ENCODE measurements around the gene RAD51B. TPM values are rescaled to one million over a fixed set of nuclear protein-coding genes. Genes with fewer than 3 reads are reported as not detected.
"Not testable (repeated sequence)": the region's sequence is repeated elsewhere in the genome, so short reads cannot be mapped to it uniquely, and the experiment has no call there.

The RAD51B gene
- total and polyA plus RNA-seq, 9 donors, result 21.6 to 70.1 (median 35.1) TPM

DNA sequence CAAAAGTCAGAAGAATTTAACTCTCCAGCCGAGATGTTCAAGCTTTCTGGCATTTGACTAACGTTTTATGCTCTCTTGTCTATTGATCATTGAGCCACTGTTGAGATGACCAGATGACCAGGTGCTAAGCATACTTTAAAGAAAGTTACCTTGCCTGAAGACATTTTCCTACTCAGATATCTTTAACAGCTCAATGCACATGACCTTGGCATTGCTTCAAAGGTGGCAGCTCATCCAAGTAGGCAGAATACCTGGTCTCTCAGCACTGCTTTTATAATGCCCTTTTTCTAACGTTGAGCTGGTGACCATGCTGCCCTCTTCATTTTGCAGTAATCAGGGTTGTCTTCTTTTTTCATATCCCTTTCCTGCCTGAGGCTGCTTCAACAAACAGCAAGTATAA, 358.1 kb downstream of the RAD51B start:
- WGBS, 3 donors, result 44 to 54% (median 44%) methylated on average over 3 of the region's 3 CpGs
- intact Hi-C loops (cut with DNase I), result no loop called here
- H3K27ac ChIP-seq, result no peak overlapping the region
- no peaks in the 10 kb centered on the region for H3K27me3 ChIP-seq
- TF ChIP-seq POLR2A (IDR thresholded peaks at IDR 0.05) (no peak), EP300 (IDR thresholded peaks at IDR 0.05) (no peak)
- no peaks in the 10 kb centered on the region for H3K9me3 ChIP-seq
- no peak for DNase-seq
- peaks cover 15% of the 10 kb centered on the region for H3K4me1 ChIP-seq (ENCODE audit: insufficient read depth)
- H3K36me3 ChIP-seq, result no peaks in the 10 kb centered on the region
- no peak overlapping the region for H3K4me3 ChIP-seq

DNA sequence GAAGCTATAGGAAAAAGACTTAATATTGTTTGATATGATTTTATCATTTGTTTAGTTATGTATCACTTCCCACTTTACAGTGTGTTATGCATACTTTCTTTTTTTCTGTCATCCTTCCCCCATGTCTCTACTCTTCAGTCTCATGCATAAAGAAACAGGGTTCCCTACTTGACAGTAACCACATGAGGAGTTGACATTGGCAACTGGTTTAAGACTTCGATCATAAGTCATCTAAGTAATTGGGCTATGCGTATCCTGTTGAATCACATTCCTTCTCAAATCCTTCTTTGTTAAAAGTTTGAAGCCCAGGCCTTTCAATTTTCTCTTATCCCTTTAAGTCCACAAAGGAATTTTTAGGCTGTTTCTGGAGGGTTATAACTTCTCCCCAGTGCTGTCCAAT, 358.7 kb downstream of the RAD51B start:
- Histone ChIP-seq H3K27ac (no peak overlapping the region), H3K4me3 (no peak overlapping the region), H3K36me3 (no peaks in the 10 kb centered on the region), H3K9me3 (no peaks in the 10 kb centered on the region), H3K27me3 (no peaks in the 10 kb centered on the region), H3K4me1 (ENCODE audit: insufficient read depth) (peaks cover 13% of the 10 kb centered on the region)
- WGBS, 3 donors, result 85 to 95% (median 95%) methylated on average over 2 of the region's 2 CpGs
- no peak for DNase-seq
- TF ChIP-seq, protein P1, sequence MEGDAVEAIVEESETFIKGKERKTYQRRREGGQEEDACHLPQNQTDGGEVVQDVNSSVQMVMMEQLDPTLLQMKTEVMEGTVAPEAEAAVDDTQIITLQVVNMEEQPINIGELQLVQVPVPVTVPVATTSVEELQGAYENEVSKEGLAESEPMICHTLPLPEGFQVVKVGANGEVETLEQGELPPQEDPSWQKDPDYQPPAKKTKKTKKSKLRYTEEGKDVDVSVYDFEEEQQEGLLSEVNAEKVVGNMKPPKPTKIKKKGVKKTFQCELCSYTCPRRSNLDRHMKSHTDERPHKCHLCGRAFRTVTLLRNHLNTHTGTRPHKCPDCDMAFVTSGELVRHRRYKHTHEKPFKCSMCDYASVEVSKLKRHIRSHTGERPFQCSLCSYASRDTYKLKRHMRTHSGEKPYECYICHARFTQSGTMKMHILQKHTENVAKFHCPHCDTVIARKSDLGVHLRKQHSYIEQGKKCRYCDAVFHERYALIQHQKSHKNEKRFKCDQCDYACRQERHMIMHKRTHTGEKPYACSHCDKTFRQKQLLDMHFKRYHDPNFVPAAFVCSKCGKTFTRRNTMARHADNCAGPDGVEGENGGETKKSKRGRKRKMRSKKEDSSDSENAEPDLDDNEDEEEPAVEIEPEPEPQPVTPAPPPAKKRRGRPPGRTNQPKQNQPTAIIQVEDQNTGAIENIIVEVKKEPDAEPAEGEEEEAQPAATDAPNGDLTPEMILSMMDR (IDR thresholded peaks at IDR 0.05), result no peak
- TF ChIP-seq POLR2A (IDR thresholded peaks at IDR 0.05) (no peak), EP300 (IDR thresholded peaks at IDR 0.05) (no peak)
- intact Hi-C loops (cut with DNase I), result no loop called here

DNA sequence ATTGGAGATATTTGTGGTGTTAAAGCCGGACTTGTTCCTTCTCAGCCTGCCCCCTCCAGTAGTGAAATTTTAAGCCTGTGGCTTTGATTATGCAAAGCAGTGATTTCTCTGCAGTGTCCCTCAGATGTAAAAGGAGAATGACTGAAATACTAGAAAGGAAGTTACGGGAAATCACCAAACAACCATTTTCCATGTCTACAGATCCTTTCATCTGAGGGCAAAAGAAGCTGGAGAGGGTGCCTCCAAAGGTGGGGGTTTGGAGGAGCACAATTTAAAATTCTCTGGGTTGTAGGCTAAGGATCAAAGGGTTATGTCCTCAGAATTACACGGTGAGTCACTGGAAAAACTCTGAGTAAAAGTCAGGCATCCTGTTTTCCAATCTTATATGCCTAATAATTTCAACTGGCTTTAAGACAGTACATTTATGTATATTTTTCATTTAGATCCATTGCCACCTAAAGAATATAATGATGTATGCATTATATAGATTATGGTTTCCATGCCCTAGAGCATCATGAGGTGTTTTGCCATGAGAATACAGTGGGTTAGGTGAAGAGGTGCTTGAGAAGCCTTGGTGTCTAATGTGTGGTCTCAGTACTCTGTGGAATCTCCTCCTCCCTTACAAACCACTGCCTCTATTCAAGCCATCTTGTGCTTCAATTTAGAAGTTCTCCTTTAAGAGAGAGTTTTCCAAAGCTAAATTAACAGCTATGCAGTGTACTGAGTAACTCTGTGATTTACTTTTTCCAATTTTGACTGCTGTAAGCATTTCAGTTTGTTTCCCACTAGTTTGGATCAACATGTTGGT, 362.1 kb downstream of the RAD51B start:
- DNase-seq, result no peak
- 63 to 69% (median 68%) methylated on average over 3 of the region's 3 CpGs for WGBS, 3 donors
- Histone ChIP-seq H3K4me3 (no peak overlapping the region), H3K27me3 (no peaks in the 10 kb centered on the region), H3K9me3 (no peaks in the 10 kb centered on the region), H3K36me3 (no peaks in the 10 kb centered on the region), H3K27ac (no peak overlapping the region), H3K4me1 (ENCODE audit: insufficient read depth) (peaks cover 11% of the 10 kb centered on the region)
- TF ChIP-seq EP300 (IDR thresholded peaks at IDR 0.05) (no peak), POLR2A (IDR thresholded peaks at IDR 0.05) (no peak)
- TF ChIP-seq, protein P1 (IDR thresholded peaks at IDR 0.05), result no peak
- intact Hi-C loops (cut with DNase I), result no loop called here

DNA sequence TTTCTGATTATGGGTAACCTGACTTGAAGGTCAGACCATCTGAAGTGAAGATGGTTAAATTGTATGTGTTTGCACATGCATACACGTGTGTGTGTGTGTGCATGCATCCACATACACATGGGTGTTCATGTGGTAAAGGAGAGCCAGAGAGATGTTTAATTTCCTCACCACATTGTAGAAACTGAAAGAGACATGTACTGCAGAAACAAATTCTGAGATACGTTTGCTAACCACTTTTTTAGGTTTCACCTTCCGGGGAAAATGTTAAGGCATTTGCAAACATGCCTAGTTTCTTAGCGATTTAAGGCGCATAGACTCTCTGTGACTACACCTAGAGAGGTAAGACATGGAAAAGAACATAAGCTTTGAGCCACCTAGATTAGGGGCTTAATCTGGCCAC, 362.9 kb downstream of the RAD51B start:
- intact Hi-C loops (cut with DNase I), result no loop called here

DNA sequence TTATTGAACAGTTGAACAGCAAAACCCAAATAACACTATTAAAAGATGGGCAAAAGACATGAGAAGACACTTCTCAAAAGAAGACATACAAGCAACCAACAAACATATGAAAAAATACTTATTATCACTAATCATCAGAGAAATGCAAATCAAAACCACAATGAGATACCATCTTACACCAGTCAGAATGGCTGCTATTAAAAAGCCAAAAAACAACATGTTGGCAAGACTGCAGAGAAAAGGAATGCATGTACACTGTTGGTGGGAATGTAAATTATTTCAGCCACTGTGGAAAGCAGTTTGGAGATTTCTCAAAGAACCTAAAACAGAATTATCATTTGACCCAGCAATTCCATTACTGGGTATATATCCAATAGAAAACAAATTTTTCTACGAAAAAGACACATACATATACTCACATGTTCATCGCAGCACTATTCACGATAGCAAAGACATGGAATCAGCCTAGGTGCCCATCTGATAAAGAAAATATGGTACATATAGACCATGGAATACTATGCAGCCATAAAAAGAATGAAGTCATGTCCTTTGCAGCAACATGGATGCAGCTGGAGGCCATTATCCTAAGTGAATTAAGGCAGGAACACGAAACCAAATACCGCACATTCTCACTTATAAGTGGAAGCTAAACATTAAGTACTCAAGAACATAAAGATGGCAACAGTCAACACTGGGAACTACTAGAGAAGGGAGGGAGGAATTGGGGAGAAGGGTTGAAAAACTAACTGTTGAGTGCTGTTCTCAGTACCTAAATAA, 367.1 kb downstream of the RAD51B start:
- intact Hi-C loops (cut with DNase I); H3K27ac ChIP-seq; H3K4me1 ChIP-seq (ENCODE audit: insufficient read depth); DNase-seq; H3K9me3 ChIP-seq; H3K27me3 ChIP-seq; H3K36me3 ChIP-seq; H3K4me3 ChIP-seq: not testable (repeated sequence)
- 94 to 97% (median 96%) methylated on average over 5 of the region's 5 CpGs for WGBS, 3 donors

More for the DNA sequence above, 362.9 kb downstream of the RAD51B start:
- no peak for DNase-seq
- H3K27ac ChIP-seq, result no peak overlapping the region
- 87 to 88% (median 87%) methylated on average over 5 of the region's 5 CpGs for WGBS, 3 donors
- TF ChIP-seq, protein P1 (IDR thresholded peaks at IDR 0.05), result no peak
- TF ChIP-seq POLR2A (IDR thresholded peaks at IDR 0.05) (no peak), EP300 (IDR thresholded peaks at IDR 0.05) (no peak)
- H3K9me3 ChIP-seq, result no peaks in the 10 kb centered on the region
- H3K27me3 ChIP-seq, result no peaks in the 10 kb centered on the region
- H3K4me3 ChIP-seq, result no peak overlapping the region
- no peaks in the 10 kb centered on the region for H3K36me3 ChIP-seq
- H3K4me1 ChIP-seq (ENCODE audit: insufficient read depth), result peaks cover 11% of the 10 kb centered on the region

Measured in ovary (tissue), 9 donors.